ENCODE measurements around the gene CHIA. TPM values are rescaled to one million over a fixed set of nuclear protein-coding genes. Genes with fewer than 3 reads are reported as not detected.

The CHIA gene
- total and polyA plus RNA-seq, 2 donors (not counting 1 experiment from before 2014, with no cell fraction given), result not detected

GRCh38 chr1:111369177-111369576, 78.5 kb downstream of the CHIA start:
- no peaks in the 10 kb centered on the region for H3K36me3 ChIP-seq (ENCODE audit: control insufficient read depth, insufficient read depth, low read length)
- no peak overlapping the region for H2AFZ ChIP-seq (ENCODE audit: low read length)
- no peak overlapping the region for H3K4me3 ChIP-seq (replicated peaks in 1 of 4; ENCODE audit: control extremely low read depth in 1 of 4, insufficient read depth in 1 of 4, low read depth in 3 of 4, low read length in 4 of 4)
- H3K79me2 ChIP-seq (ENCODE audit: control insufficient read depth, insufficient read depth, low read length), result no peaks in the 10 kb centered on the region
- no peaks in the 10 kb centered on the region for H3K4me1 ChIP-seq (ENCODE audit: control insufficient read depth, extremely low read depth, insufficient read depth, low read length)
- H4K20me1 ChIP-seq (ENCODE audit: control insufficient read depth, extremely low read depth, insufficient read depth, low read length), result no peaks in the 10 kb centered on the region
- no peak overlapping the region for H3K4me2 ChIP-seq (ENCODE audit: extremely low read depth, insufficient read depth, low read length)
- H3K27me3 ChIP-seq (ENCODE audit: control insufficient read depth, insufficient read depth, low read length), result peaks cover under 1% of the 10 kb centered on the region
- no peaks in the 10 kb centered on the region for H3K9me3 ChIP-seq (ENCODE audit: control insufficient read depth, insufficient read depth, low read depth, low read length)
- no peak overlapping the region for H3K9ac ChIP-seq (ENCODE audit: insufficient read depth, low read length)
- H3K27ac ChIP-seq (ENCODE audit: insufficient read depth, low read length), result no peak overlapping the region
- TF ChIP-seq EZH2 (IDR thresholded peaks at IDR 0.05; ENCODE audit: low read length, missing control alignments) (no peak), CTCF (conservative IDR thresholded peaks at IDR 0.05 in 1 of 2, IDR thresholded peaks at IDR 0.05 in 1 of 2; ENCODE audit: low read depth in 1 of 2, low read length in 2 of 2) (no peak)
- DNase-seq (ENCODE audit: low read depth in 2 of 2), result no peak

- Histone ChIP-seq H3K79me2 (ENCODE audit: control insufficient read depth, insufficient read depth, low read length) (no peaks in the 10 kb centered on the region), H3K4me2 (ENCODE audit: extremely low read depth, insufficient read depth, low read length) (no peak overlapping the region), H3K4me3 (replicated peaks in 1 of 4; ENCODE audit: control extremely low read depth in 1 of 4, insufficient read depth in 1 of 4, low read depth in 3 of 4, low read length in 4 of 4) (no peak overlapping the region), H3K9me3 (ENCODE audit: control insufficient read depth, insufficient read depth, low read depth, low read length) (no peaks in the 10 kb centered on the region), H3K36me3 (ENCODE audit: control insufficient read depth, insufficient read depth, low read length) (no peaks in the 10 kb centered on the region), H3K9ac (ENCODE audit: insufficient read depth, low read length) (no peak overlapping the region), H3K27me3 (ENCODE audit: control insufficient read depth, insufficient read depth, low read length) (no peaks in the 10 kb centered on the region), H3K27ac (ENCODE audit: insufficient read depth, low read length) (no peak overlapping the region), H4K20me1 (ENCODE audit: control insufficient read depth, extremely low read depth, insufficient read depth, low read length) (no peaks in the 10 kb centered on the region), H2AFZ (ENCODE audit: low read length) (no peak overlapping the region), H3K4me1 (ENCODE audit: control insufficient read depth, extremely low read depth, insufficient read depth, low read length) (no peaks in the 10 kb centered on the region)
- no peak for TF ChIP-seq CTCF (conservative IDR thresholded peaks at IDR 0.05 in 1 of 2, IDR thresholded peaks at IDR 0.05 in 1 of 2; ENCODE audit: low read depth in 1 of 2, low read length in 2 of 2)
- no peak for TF ChIP-seq EZH2 (IDR thresholded peaks at IDR 0.05; ENCODE audit: low read length, missing control alignments)
- no peak for DNase-seq (ENCODE audit: low read depth in 2 of 2)
Observed at GRCh38 chr1:111369645-111370044, 79.0 kb downstream of the CHIA start.

Other genes starting within 250 kb of the CHIA start
- gene DRAM2, start 150.8 kb upstream of the CHIA start, total RNA-seq, result 107 and 115 TPM in 2 replicates
- 47.8 and 75.8 TPM in 2 replicates for gene DRAM2, start 150.8 kb upstream of the CHIA start, polyA plus RNA-seq
- 74.5 and 90.4 TPM in 2 replicates for gene CEPT1, start 150.6 kb upstream of the CHIA start, total RNA-seq
- gene CEPT1, start 150.6 kb upstream of the CHIA start, polyA plus RNA-seq, result 20.7 and 26.4 TPM in 2 replicates
- gene DENND2D, start 90.2 kb upstream of the CHIA start, total RNA-seq, result 15.7 and 19.5 TPM in 2 replicates
- gene DENND2D, start 90.2 kb upstream of the CHIA start, polyA plus RNA-seq, result 2.2 and 2.5 TPM in 2 replicates
- 1.5 and 10.3 TPM in 2 replicates for gene CHI3L2, start 63.1 kb upstream of the CHIA start, total RNA-seq
- gene CHI3L2, start 63.1 kb upstream of the CHIA start, polyA plus RNA-seq, result 0.66 and 3.8 TPM in 2 replicates
- gene OVGP1, start 136.9 kb downstream of the CHIA start, total RNA-seq, result 0.51 and 1.2 TPM in 2 replicates
- gene OVGP1, start 136.9 kb downstream of the CHIA start, polyA plus RNA-seq, result 0.26 and 0.51 TPM in 2 replicates
- 20.3 and 21.8 TPM in 2 replicates for gene WDR77, start 158.4 kb downstream of the CHIA start, total RNA-seq
- 62.0 and 87.8 TPM in 2 replicates for gene WDR77, start 158.4 kb downstream of the CHIA start, polyA plus RNA-seq
- gene ATP5PB, start 158.6 kb downstream of the CHIA start, total RNA-seq, result 162 and 217 TPM in 2 replicates
- 417 and 458 TPM in 2 replicates for gene ATP5PB, start 158.6 kb downstream of the CHIA start, polyA plus RNA-seq
- 0.26 and 0.33 TPM in 2 replicates for gene C1orf162, start 183.1 kb downstream of the CHIA start, total RNA-seq
- gene C1orf162, start 183.1 kb downstream of the CHIA start, polyA plus RNA-seq, result 0.03 and 0.11 TPM in 2 replicates
- not detected in 2 replicates for gene ADORA3, start 212.8 kb downstream of the CHIA start, total RNA-seq
- not detected in 2 replicates for gene ADORA3, start 212.8 kb downstream of the CHIA start, polyA plus RNA-seq
- not detected in 2 replicates for gene TMIGD3, start 212.8 kb downstream of the CHIA start, total RNA-seq
- not detected in 2 replicates for gene TMIGD3, start 212.8 kb downstream of the CHIA start, polyA plus RNA-seq

All from fibroblast of lung (primary cell).